ENCODE results near the gene ADCY9.

GRCh38 chr16:4120176-4120575, 3.9 kb upstream of the ADCY9 start:
- TF ChIP-seq CTCF (conservative IDR thresholded peaks at IDR 0.05), result no peak
- TF ChIP-seq EZH2 (IDR thresholded peaks at IDR 0.05; ENCODE audit: low read depth), result no peak

Data from PC-9 (cell line).